Measurements from ENCODE around the gene PTTG1IP.

DNA sequence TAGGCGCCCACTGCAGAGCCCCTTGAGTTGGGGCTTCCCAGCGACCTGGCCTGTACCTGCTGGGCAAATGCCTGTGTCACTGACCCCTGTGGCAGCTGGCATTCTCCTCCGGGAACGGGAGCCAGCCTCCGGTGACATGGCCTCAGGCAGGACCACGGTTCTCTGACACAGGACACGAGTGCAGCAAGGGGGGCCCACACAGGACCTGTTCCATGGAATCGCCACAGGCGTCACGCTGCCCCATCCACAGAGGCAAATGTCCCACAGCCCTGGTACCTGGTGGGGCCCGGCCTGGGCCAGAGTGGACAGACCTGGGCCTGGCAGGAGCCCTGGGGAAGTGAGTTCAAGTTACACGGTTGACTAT, 44.6 kb upstream of the PTTG1IP start:
- TF ChIP-seq, protein P1, sequence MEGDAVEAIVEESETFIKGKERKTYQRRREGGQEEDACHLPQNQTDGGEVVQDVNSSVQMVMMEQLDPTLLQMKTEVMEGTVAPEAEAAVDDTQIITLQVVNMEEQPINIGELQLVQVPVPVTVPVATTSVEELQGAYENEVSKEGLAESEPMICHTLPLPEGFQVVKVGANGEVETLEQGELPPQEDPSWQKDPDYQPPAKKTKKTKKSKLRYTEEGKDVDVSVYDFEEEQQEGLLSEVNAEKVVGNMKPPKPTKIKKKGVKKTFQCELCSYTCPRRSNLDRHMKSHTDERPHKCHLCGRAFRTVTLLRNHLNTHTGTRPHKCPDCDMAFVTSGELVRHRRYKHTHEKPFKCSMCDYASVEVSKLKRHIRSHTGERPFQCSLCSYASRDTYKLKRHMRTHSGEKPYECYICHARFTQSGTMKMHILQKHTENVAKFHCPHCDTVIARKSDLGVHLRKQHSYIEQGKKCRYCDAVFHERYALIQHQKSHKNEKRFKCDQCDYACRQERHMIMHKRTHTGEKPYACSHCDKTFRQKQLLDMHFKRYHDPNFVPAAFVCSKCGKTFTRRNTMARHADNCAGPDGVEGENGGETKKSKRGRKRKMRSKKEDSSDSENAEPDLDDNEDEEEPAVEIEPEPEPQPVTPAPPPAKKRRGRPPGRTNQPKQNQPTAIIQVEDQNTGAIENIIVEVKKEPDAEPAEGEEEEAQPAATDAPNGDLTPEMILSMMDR (IDR thresholded peaks at IDR 0.05) = no peak
- no peak for TF ChIP-seq POLR2A (IDR thresholded peaks at IDR 0.05)

All from sigmoid colon (tissue), 3 donors.